HEK293 (cell line): ENCODE measurements around the gene ABHD15.

Experiments
- EGR2 ChIP-seq: fragments of 450-650 bp; formaldehyde crosslinking; IDR thresholded peaks from 2 replicates; pipeline ENCODE4 v1.5.1; 2016; ENCODE audit warnings: low read depth, missing biosample characterization, missing genetic modification characterization
- GLIS1 ChIP-seq: fragments of 450-650 bp; formaldehyde crosslinking; IDR thresholded peaks from 2 replicates; pipeline ENCODE4 v1.5.1; 2016; ENCODE audit warnings: missing biosample characterization, missing genetic modification characterization
- HOXC10 ChIP-seq: sonication (generic); formaldehyde crosslinking; IDR thresholded peaks from 2 replicates; pipeline ENCODE4 v1.8.1; 2023; ENCODE audit warnings: mild to moderate bottlenecking, missing genetic modification reagents
- KLF16 ChIP-seq: fragments of 450-650 bp; formaldehyde crosslinking; IDR thresholded peaks from 2 replicates; pipeline ENCODE4 v1.5.1; 2017; ENCODE audit warnings: missing biosample characterization, missing genetic modification characterization
- KLF9 ChIP-seq: fragments of 450-650 bp; formaldehyde crosslinking; IDR thresholded peaks from 2 replicates; pipeline ENCODE4 v1.5.1; 2016; ENCODE audit warnings: missing biosample characterization, missing genetic modification characterization, low read depth
- MEIS1 ChIP-seq: sonication (generic); formaldehyde crosslinking; IDR thresholded peaks from 2 replicates; pipeline ENCODE4 v1.8.1; 2022; ENCODE audit warnings: missing genetic modification reagents, mild to moderate bottlenecking, borderline replicate concordance
- SP2 ChIP-seq: fragments of 450-650 bp; formaldehyde crosslinking; IDR thresholded peaks from 2 replicates; pipeline ENCODE4 v1.5.1; 2016; ENCODE audit warnings: missing biosample characterization, missing genetic modification characterization
- TRIM28 ChIP-seq: IDR thresholded peaks from 2 replicates; pipeline ENCODE4 v1.6.1; 2011; ENCODE audit warnings: low read length, control low read depth, borderline replicate concordance
- ZBTB10 ChIP-seq: fragments of 450-650 bp; formaldehyde crosslinking; IDR thresholded peaks from 2 replicates; pipeline ENCODE4 v1.5.1; 2016; ENCODE audit warnings: missing biosample characterization, missing genetic modification characterization
- ZBTB8A ChIP-seq: fragments of 450-650 bp; formaldehyde crosslinking; IDR thresholded peaks from 2 replicates; pipeline ENCODE4 v1.5.1; 2016; ENCODE audit warnings: missing biosample characterization, missing genetic modification characterization
- ZNF146 ChIP-seq: fragments of 450-650 bp; formaldehyde crosslinking; IDR thresholded peaks from 2 replicates; pipeline ENCODE4 v1.5.1; 2016; ENCODE audit warnings: missing biosample characterization, missing genetic modification characterization
- ZNF2 ChIP-seq: fragments of 450-650 bp; formaldehyde crosslinking; IDR thresholded peaks from 2 replicates; pipeline ENCODE4 v1.5.1; 2016; ENCODE audit warnings: missing biosample characterization, missing genetic modification characterization
- ZNF362 ChIP-seq: fragments of 450-650 bp; formaldehyde crosslinking; IDR thresholded peaks from 2 replicates; pipeline ENCODE4 v1.5.1; 2016; ENCODE audit warnings: missing biosample characterization, missing genetic modification characterization
- ZNF398 ChIP-seq: fragments of 450-650 bp; formaldehyde crosslinking; IDR thresholded peaks from 2 replicates; pipeline ENCODE4 v1.5.1; 2017; ENCODE audit warnings: missing biosample characterization, missing genetic modification characterization
- ZNF449 ChIP-seq: fragments of 450-650 bp; formaldehyde crosslinking; IDR thresholded peaks from 2 replicates; pipeline ENCODE4 v1.5.1; 2017; ENCODE audit warnings: missing biosample characterization, mild to moderate bottlenecking, missing genetic modification characterization, moderate library complexity
- ZNF473 ChIP-seq: fragments of 450-650 bp; formaldehyde crosslinking; IDR thresholded peaks from 2 replicates; pipeline ENCODE4 v1.5.1; 2017; ENCODE audit warnings: missing biosample characterization, missing genetic modification characterization
- ZNF530 ChIP-seq: fragments of 450-650 bp; formaldehyde crosslinking; IDR thresholded peaks from 2 replicates; pipeline ENCODE4 v1.5.1; 2016; ENCODE audit warnings: low read depth, missing biosample characterization, missing genetic modification characterization
- ZNF544 ChIP-seq: fragments of 450-650 bp; formaldehyde crosslinking; IDR thresholded peaks from 2 replicates; pipeline ENCODE4 v1.5.0; 2017; ENCODE audit warnings: missing biosample characterization, missing genetic modification characterization
- ZNF549 ChIP-seq: fragments of 450-650 bp; IDR thresholded peaks from 2 replicates; pipeline ENCODE4 v1.5.1; 2018; ENCODE audit warnings: missing biosample characterization, missing genetic modification characterization, mild to moderate bottlenecking, inconsistent platforms, moderate library complexity
- ZNF610 ChIP-seq: fragments of 450-650 bp; formaldehyde crosslinking; IDR thresholded peaks from 2 replicates; pipeline ENCODE4 v1.5.1; 2016; ENCODE audit warnings: missing biosample characterization, missing genetic modification characterization, borderline replicate concordance
- ZNF626 ChIP-seq: fragments of 450-650 bp; sonication (Bioruptor Pico); formaldehyde crosslinking; IDR thresholded peaks from 2 replicates; pipeline ENCODE4 v1.5.1; 2018; ENCODE audit warnings: missing biosample characterization, missing genetic modification characterization, inconsistent platforms
- ZNF670 ChIP-seq: fragments of 450-650 bp; formaldehyde crosslinking; IDR thresholded peaks from 2 replicates; pipeline ENCODE4 v1.5.1; 2016; ENCODE audit warnings: missing biosample characterization, missing genetic modification characterization, low read depth
- ZNF701 ChIP-seq: fragments of 450-650 bp; formaldehyde crosslinking; IDR thresholded peaks from 2 replicates; pipeline ENCODE4 v1.5.1; 2016; ENCODE audit warnings: missing biosample characterization, missing genetic modification characterization
- ZNF792 ChIP-seq: fragments of 450-650 bp; formaldehyde crosslinking; IDR thresholded peaks from 2 replicates; pipeline ENCODE4 v1.5.1; 2016; ENCODE audit warnings: missing biosample characterization, missing genetic modification characterization
- ZSCAN16 ChIP-seq: fragments of 450-650 bp; formaldehyde crosslinking; IDR thresholded peaks from 2 replicates; pipeline ENCODE4 v1.5.1; 2016; ENCODE audit warnings: missing biosample characterization, missing genetic modification characterization
- TF ChIP-seq, protein P1 (sequence below): fragments of 450-650 bp; formaldehyde crosslinking; optimal IDR thresholded peaks from 2 replicates; pipeline ENCODE3; 2016; ENCODE audit warnings: missing biosample characterization, mild to moderate bottlenecking, missing genetic modification characterization
- TF ChIP-seq, protein P2 (sequence below): fragments of 450-650 bp; formaldehyde crosslinking; IDR thresholded peaks from 2 replicates; pipeline ENCODE4 v1.5.1; 2016; ENCODE audit warnings: missing biosample characterization, missing genetic modification characterization, borderline replicate concordance

The ABHD15 gene

GRCh38 chr17:29592850-29593551, 26.2 kb upstream of the ABHD15 start, which contains the start of gene ANKRD13B (continued):
- TF ChIP-seq SP2 (tag by site-specific recombination) (peak; percentile 76), ZBTB8A (peak; percentile 78), ZNF544 (tag by site-specific recombination) (no peak), ZNF670 (tag by site-specific recombination) (no peak), KLF9 (tag by site-specific recombination) (peak; percentile 71), MEIS1 (CRISPR knock-in tag) (no peak), ZSCAN16 (tag by site-specific recombination) (no peak), ZNF701 (tag by site-specific recombination) (no peak), ZNF2 (peak; percentile 16; the same call in 1 of the 2 replicates), GLIS1 (tag by site-specific recombination) (peak; percentile 52), ZNF449 (tag by site-specific recombination) (no peak), HOXC10 (CRISPR knock-in tag) (no peak), ZNF792 (tag by site-specific recombination) (no peak), ZNF610 (tag by site-specific recombination) (0 out of 2 replicates have a peak, but pooled peaks have one; percentile 26), ZNF549 (tag by site-specific recombination) (no peak), EGR2 (tag by site-specific recombination) (peak; percentile 89), ZBTB10 (tag by site-specific recombination) (peak; percentile 86), KLF16 (tag by site-specific recombination) (peak; percentile 56; the same call in 1 of the 2 replicates), ZNF530 (tag by site-specific recombination) (no peak), ZNF362 (tag by site-specific recombination) (no peak), TRIM28 (no peak), ZNF626 (no peak), ZNF146 (no peak), ZNF473 (tag by site-specific recombination) (no peak), ZNF398 (peak; percentile 32; the same call in 1 of the 2 replicates)
- TF ChIP-seq, protein P1, sequence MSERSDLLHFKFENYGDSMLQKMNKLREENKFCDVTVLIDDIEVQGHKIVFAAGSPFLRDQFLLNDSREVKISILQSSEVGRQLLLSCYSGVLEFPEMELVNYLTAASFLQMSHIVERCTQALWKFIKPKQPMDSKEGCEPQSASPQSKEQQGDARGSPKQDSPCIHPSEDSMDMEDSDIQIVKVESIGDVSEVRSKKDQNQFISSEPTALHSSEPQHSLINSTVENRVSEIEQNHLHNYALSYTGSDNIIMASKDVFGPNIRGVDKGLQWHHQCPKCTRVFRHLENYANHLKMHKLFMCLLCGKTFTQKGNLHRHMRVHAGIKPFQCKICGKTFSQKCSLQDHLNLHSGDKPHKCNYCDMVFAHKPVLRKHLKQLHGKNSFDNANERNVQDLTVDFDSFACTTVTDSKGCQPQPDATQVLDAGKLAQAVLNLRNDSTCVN, result peak; percentile 62
- TF ChIP-seq, protein P2, sequence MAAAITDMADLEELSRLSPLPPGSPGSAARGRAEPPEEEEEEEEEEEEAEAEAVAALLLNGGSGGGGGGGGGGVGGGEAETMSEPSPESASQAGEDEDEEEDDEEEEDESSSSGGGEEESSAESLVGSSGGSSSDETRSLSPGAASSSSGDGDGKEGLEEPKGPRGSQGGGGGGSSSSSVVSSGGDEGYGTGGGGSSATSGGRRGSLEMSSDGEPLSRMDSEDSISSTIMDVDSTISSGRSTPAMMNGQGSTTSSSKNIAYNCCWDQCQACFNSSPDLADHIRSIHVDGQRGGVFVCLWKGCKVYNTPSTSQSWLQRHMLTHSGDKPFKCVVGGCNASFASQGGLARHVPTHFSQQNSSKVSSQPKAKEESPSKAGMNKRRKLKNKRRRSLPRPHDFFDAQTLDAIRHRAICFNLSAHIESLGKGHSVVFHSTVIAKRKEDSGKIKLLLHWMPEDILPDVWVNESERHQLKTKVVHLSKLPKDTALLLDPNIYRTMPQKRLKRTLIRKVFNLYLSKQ (tag by site-specific recombination), result no peak
